Retinal pigment epithelial cell (primary cell): Measurements from ENCODE around the gene GEMIN4.

ENCODE experiments used
- DNase-seq: peaks from one replicate; pipeline ENCODE4 v3.0.0-alpha.2; 2010; ENCODE audit warnings: low read depth
- H3K4me3 ChIP-seq: 2 replicates; pipeline ENCODE4 v1.5.1; 2011; ENCODE audit warnings: mild to moderate bottlenecking, low read length, control low read depth, moderate library complexity
- CTCF ChIP-seq: conservative IDR thresholded peaks from 2 replicates; pipeline ENCODE4 v1.5.1; 2011; ENCODE audit warnings: low read depth, low read length, control low read depth, inconsistent platforms

The GEMIN4 gene

GRCh38 chr17:746181-746580 lies 5.9 kb downstream of the GEMIN4 start:
- TF ChIP-seq CTCF = no peak
- no peak overlapping the region for H3K4me3 ChIP-seq
- DNase-seq = no peak

- no peak for DNase-seq
- no peak overlapping the region for H3K4me3 ChIP-seq
- no peak for TF ChIP-seq CTCF
These were observed 6.7 kb downstream of the GEMIN4 start for GRCh38 chr17:745406-745805.

- DNase-seq = no peak
- no peak overlapping the region for H3K4me3 ChIP-seq
- no peak for TF ChIP-seq CTCF
These were observed 7.1 kb downstream of the GEMIN4 start for GRCh38 chr17:744937-745336.

- no peak for DNase-seq
- no peak for TF ChIP-seq CTCF
- H3K4me3 ChIP-seq = no peak overlapping the region
These were observed 8.9 kb downstream of the GEMIN4 start for GRCh38 chr17:743139-743538.

GRCh38 chr17:742147-742793 lies 9.8 kb downstream of the GEMIN4 start:
- no peak overlapping the region for H3K4me3 ChIP-seq
- TF ChIP-seq CTCF = no peak
- DNase-seq = no peak

GRCh38 chr17:740240-741017 lies 11.6 kb downstream of the GEMIN4 start:
- no peak for TF ChIP-seq CTCF
- H3K4me3 ChIP-seq = no peak overlapping the region
- no peak for DNase-seq
